Measurements from ENCODE around the gene GBP2. TPM values are rescaled to one million over a fixed set of nuclear protein-coding genes. Genes with fewer than 3 reads are reported as not detected.
A peak's percentile ranks its signal among the peaks of the same experiment; 100 is the strongest.
"Not testable (repeated sequence)": the region's sequence is repeated elsewhere in the genome, so short reads cannot be mapped to it uniquely, and the experiment has no call there.

The GBP2 gene
- total RNA-seq, 1 donor from 2014 or later: 40.8 TPM

DNA sequence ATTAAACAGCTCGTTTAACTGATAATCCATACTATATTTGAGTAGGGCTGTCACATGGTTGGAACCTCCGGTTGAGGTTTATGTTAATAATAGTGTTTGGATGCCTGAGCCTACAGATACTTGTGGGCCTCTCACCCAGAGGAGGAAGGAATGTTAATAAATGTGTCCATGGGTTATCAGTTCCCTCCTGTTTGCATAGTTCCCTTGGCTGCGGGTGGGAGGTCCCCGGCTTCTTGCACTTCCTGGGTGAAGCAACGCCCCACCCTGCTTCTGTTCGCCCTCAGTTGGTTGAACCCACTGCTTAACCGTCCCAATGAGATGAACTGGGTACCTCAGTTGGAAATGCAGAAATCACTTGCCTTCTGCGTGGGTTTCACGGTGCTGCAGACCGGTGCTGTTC is 37.3 kb downstream of the GBP2 start:
- H3K4me1 ChIP-seq: no peaks in the 10 kb centered on the region
- no peaks in the 10 kb centered on the region for H3K36me3 ChIP-seq
- intact Hi-C loops (cut with DNase I): no loop called here
- no peaks in the 10 kb centered on the region for H3K27me3 ChIP-seq
- H3K9me3 ChIP-seq: no peaks in the 10 kb centered on the region
- no peak for DNase-seq
- no peak overlapping the region for H3K27ac ChIP-seq
- ATAC-seq: no peak
- H3K4me3 ChIP-seq: no peak overlapping the region
- TF ChIP-seq, protein P1, sequence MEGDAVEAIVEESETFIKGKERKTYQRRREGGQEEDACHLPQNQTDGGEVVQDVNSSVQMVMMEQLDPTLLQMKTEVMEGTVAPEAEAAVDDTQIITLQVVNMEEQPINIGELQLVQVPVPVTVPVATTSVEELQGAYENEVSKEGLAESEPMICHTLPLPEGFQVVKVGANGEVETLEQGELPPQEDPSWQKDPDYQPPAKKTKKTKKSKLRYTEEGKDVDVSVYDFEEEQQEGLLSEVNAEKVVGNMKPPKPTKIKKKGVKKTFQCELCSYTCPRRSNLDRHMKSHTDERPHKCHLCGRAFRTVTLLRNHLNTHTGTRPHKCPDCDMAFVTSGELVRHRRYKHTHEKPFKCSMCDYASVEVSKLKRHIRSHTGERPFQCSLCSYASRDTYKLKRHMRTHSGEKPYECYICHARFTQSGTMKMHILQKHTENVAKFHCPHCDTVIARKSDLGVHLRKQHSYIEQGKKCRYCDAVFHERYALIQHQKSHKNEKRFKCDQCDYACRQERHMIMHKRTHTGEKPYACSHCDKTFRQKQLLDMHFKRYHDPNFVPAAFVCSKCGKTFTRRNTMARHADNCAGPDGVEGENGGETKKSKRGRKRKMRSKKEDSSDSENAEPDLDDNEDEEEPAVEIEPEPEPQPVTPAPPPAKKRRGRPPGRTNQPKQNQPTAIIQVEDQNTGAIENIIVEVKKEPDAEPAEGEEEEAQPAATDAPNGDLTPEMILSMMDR (IDR thresholded peaks at IDR 0.05): no peak

DNA sequence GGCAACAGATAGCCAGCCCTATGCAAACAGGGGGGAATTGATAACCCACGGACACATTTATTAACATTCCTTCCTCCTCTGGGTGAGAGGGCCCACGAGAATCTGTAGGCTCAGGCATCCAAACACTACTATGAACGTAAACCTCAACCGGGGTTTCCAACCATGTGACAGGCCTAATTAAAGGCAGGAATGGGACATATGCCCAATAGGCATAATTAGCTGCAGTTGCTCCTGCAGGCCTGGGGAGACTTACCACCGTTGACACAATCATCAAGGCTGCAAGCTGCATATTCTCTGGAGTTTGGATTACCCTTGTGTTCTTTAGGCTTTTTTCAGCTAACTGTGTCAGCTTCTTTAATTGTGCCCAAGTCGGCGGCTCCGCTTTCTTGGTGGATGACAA is 38.7 kb downstream of the GBP2 start:
- TF ChIP-seq, protein P1 (IDR thresholded peaks at IDR 0.05): no peak
- Histone ChIP-seq H3K4me3 (no peak overlapping the region), H3K9me3 (no peaks in the 10 kb centered on the region), H3K36me3 (no peaks in the 10 kb centered on the region), H3K4me1 (no peaks in the 10 kb centered on the region), H3K27me3 (no peaks in the 10 kb centered on the region), H3K27ac (no peak overlapping the region)
- intact Hi-C loops (cut with DNase I): no loop called here
- no peak for DNase-seq
- ATAC-seq: no peak

GRCh38 chr1:89085781-89086180 is 40.1 kb downstream of the GBP2 start:
- intact Hi-C loops (cut with DNase I): no loop called here
- no peak for DNase-seq

GRCh38 chr1:89081005-89081404 is 44.9 kb downstream of the GBP2 start:
- intact Hi-C loops (cut with DNase I): no loop called here
- TF ChIP-seq, protein P1 (IDR thresholded peaks at IDR 0.05): no peak
- ATAC-seq (peak; percentile 41), DNase-seq (no peak)
- H3K36me3 ChIP-seq: no peaks in the 10 kb centered on the region
- H3K4me1 ChIP-seq: no peaks in the 10 kb centered on the region
- no peak overlapping the region for H3K27ac ChIP-seq
- H3K4me3 ChIP-seq: no peak overlapping the region
- no peaks in the 10 kb centered on the region for H3K27me3 ChIP-seq
- H3K9me3 ChIP-seq: no peaks in the 10 kb centered on the region

More at GRCh38 chr1:89085781-89086180, 40.1 kb downstream of the GBP2 start:
- Histone ChIP-seq H3K36me3 (no peaks in the 10 kb centered on the region), H3K9me3 (no peaks in the 10 kb centered on the region), H3K27me3 (no peaks in the 10 kb centered on the region), H3K4me1 (no peaks in the 10 kb centered on the region), H3K4me3 (no peak overlapping the region), H3K27ac (no peak overlapping the region)
- TF ChIP-seq, protein P1 (IDR thresholded peaks at IDR 0.05): peak; percentile 63
- peak; percentile 79 for ATAC-seq

- H3K27me3 ChIP-seq; H3K4me3 ChIP-seq; H3K27ac ChIP-seq; H3K9me3 ChIP-seq; ATAC-seq; DNase-seq; H3K36me3 ChIP-seq; intact Hi-C loops (cut with DNase I); H3K4me1 ChIP-seq: not testable (repeated sequence)
Observed at GRCh38 chr1:89080068-89080467, 45.8 kb downstream of the GBP2 start.

GRCh38 chr1:89072466-89073065 is 53.3 kb downstream of the GBP2 start:
- H3K4me3 ChIP-seq; ATAC-seq; H3K4me1 ChIP-seq; DNase-seq; H3K27me3 ChIP-seq; H3K9me3 ChIP-seq; H3K27ac ChIP-seq; intact Hi-C loops (cut with DNase I); H3K36me3 ChIP-seq: not testable (repeated sequence)

DNA sequence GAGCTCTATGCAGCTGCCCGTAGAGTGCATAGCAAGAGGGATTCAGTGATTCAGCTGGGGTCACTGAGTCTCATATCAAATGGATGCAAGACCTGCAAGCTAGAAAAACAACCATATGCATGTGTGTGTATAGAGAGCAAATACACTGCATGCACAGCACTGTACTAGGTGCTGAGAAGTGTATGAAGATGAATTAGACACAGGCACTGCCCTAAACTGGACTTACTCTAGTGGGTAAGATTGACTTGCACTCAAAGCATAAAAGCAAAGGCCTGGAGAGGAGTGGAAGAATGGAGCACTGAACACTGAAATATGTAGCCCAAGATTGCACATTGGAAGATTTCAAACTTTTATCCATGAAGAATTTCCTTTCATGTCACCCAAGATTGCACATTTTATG is 55.4 kb downstream of the GBP2 start:
- Histone ChIP-seq H3K36me3 (no peaks in the 10 kb centered on the region), H3K4me3 (peak overlapping the region; percentile 28), H3K9me3 (no peaks in the 10 kb centered on the region), H3K27me3 (no peaks in the 10 kb centered on the region), H3K27ac (no peak overlapping the region), H3K4me1 (peaks cover 8% of the 10 kb centered on the region)
- TF ChIP-seq, protein P1 (IDR thresholded peaks at IDR 0.05): no peak
- ATAC-seq (no peak), DNase-seq (no peak)
- intact Hi-C loops (cut with DNase I): no loop called here
